IMR-90 (cell line): Measurements from ENCODE around the gene CDCA7. TPM values are rescaled to one million over a fixed set of nuclear protein-coding genes. Genes with fewer than 3 reads are reported as not detected.

Source experiments
- ATAC-seq: fragments of 200-7000 bp; cut with Tn5 transposase; 2 replicates; pipeline ENCODE4 v1.9.1; 2020; ENCODE audit warnings: low read depth, mild to moderate bottlenecking, moderate library complexity
- BruUV-seq: library from RNA; stranded (reverse); fragments of 400-500 nt; replicated peaks from 2 replicates; lab custom pipeline; 2021; lab: Mats Ljungman, UMichigan
- CTCF ChIA-PET: fragments of 300-600 bp; formaldehyde crosslinking; extraction: SDS; loops from one replicate; lab custom pipeline; 2021; ENCODE audit warnings: antibody characterized with exemption; lab: Yijun Ruan, JAX
- POLR2A ChIA-PET: fragments of 300-600 bp; sonication (Branson Sonifier 250); formaldehyde crosslinking; loops from one replicate; lab custom pipeline; 2022; ENCODE audit warnings: antibody characterized with exemption; ENCODE audit not compliant: unreplicated experiment; lab: Charles Lee
- DNase-seq: peaks from one replicate; pipeline ENCODE4 v3.0.0; 2013
- H2AFZ ChIP-seq: replicated peaks from 2 replicates; pipeline ENCODE3; 2013; ENCODE audit warnings: low read length, mild to moderate bottlenecking; ENCODE audit not compliant: poor library complexity
- H2AK5ac ChIP-seq: 2 replicates; pipeline ENCODE4 v1.6.1; 2013; ENCODE audit warnings: low read depth, low read length, inconsistent platforms
- H2AK9ac ChIP-seq: replicated peaks from 2 replicates; pipeline ENCODE3; 2013; ENCODE audit warnings: mild to moderate bottlenecking, low read depth, low read length, moderate library complexity; ENCODE audit not compliant: poor library complexity
- H2BK120ac ChIP-seq: 2 replicates; pipeline ENCODE4 v1.6.1; 2013; ENCODE audit warnings: low read depth, low read length, inconsistent platforms
- H2BK15ac ChIP-seq: 3 replicates; pipeline ENCODE4 v1.6.1; 2013; ENCODE audit warnings: low read depth, low read length, inconsistent platforms
- H2BK20ac ChIP-seq: 2 replicates; pipeline ENCODE4 v1.6.1; 2013; ENCODE audit warnings: low read depth, mild to moderate bottlenecking, inconsistent platforms, low read length, moderate library complexity
- H2BK5ac ChIP-seq: 2 replicates; pipeline ENCODE4 v1.6.1; 2013; ENCODE audit warnings: mild to moderate bottlenecking, low read depth, low read length, inconsistent platforms; ENCODE audit not compliant: poor library complexity, severe bottlenecking
- H3K14ac ChIP-seq: replicated peaks from 2 replicates; pipeline ENCODE4 v1.6.1; 2013; ENCODE audit warnings: low read depth, low read length, inconsistent platforms
- H3K18ac ChIP-seq: 2 replicates; pipeline ENCODE4 v1.6.1; 2013; ENCODE audit warnings: low read depth, low read length, control low read depth
- H3K23ac ChIP-seq: 2 replicates; pipeline ENCODE4 v1.6.1; 2013; ENCODE audit warnings: low read depth, low read length, inconsistent platforms
- H3K27ac ChIP-seq: 2 replicates; pipeline ENCODE4 v1.5.1; 2013; ENCODE audit warnings: mild to moderate bottlenecking, control low read depth, low read length; ENCODE audit not compliant: insufficient read depth
- H3K27me3 ChIP-seq: 2 replicates; pipeline ENCODE4 v1.6.1; 2013; ENCODE audit warnings: low read length; ENCODE audit not compliant: control insufficient read depth, insufficient read depth
- H3K36me3 ChIP-seq: 2 replicates; pipeline ENCODE4 v1.6.1; 2013; ENCODE audit warnings: low read length, mixed read lengths; ENCODE audit not compliant: control insufficient read depth, insufficient read depth
- H3K4ac ChIP-seq: 2 replicates; pipeline ENCODE4 v1.6.1; 2013; ENCODE audit warnings: low read depth, low read length, inconsistent platforms
- H3K4me1 ChIP-seq: 2 replicates; pipeline ENCODE4 v1.6.1; 2013; ENCODE audit warnings: low read length, mixed read lengths; ENCODE audit not compliant: control insufficient read depth, insufficient read depth
- H3K4me2 ChIP-seq: 2 replicates; pipeline ENCODE4 v1.6.1; 2013; ENCODE audit warnings: low read depth, mild to moderate bottlenecking, control low read depth, low read length, moderate library complexity
- H3K4me3 ChIP-seq: 2 replicates; pipeline ENCODE4 v1.5.1; 2013; ENCODE audit warnings: low read depth, mild to moderate bottlenecking, control low read depth, low read length, moderate library complexity; ENCODE audit not compliant: insufficient read depth
- H3K56ac ChIP-seq: 2 replicates; pipeline ENCODE4 v1.6.1; 2013; ENCODE audit warnings: low read length, inconsistent platforms; ENCODE audit not compliant: insufficient read depth; ENCODE audit errors: extremely low read depth
- H3K79me1 ChIP-seq, 2 experiments: 2 replicates each; pipeline ENCODE4 v1.6.1; 2013; ENCODE audit warnings: low read length in 2 of 2, inconsistent platforms in 1 of 2, low read depth in 1 of 2
- H3K9ac ChIP-seq: 2 replicates; pipeline ENCODE4 v1.6.1; 2013; ENCODE audit warnings: low read depth, low read length, control low read depth
- H3K9me1 ChIP-seq: 2 replicates; pipeline ENCODE4 v1.6.1; 2013; ENCODE audit warnings: low read length, inconsistent platforms; ENCODE audit not compliant: insufficient read depth
- H3K9me3 ChIP-seq: 2 replicates; pipeline ENCODE4 v1.6.1; 2013; ENCODE audit warnings: low read length; ENCODE audit not compliant: control insufficient read depth, insufficient read depth
- H4K20me1 ChIP-seq: 2 replicates; pipeline ENCODE4 v1.6.1; 2013; ENCODE audit warnings: low read length, inconsistent platforms; ENCODE audit not compliant: insufficient read depth
- H4K5ac ChIP-seq: 2 replicates; pipeline ENCODE4 v1.6.1; 2013; ENCODE audit warnings: mild to moderate bottlenecking, low read depth, low read length, control low read depth
- H4K8ac ChIP-seq, 2 experiments: 2 replicates each; pipeline ENCODE4 v1.6.1; 2013; ENCODE audit warnings: low read depth in 2 of 2, low read length in 2 of 2, control low read depth in 1 of 2, inconsistent platforms in 1 of 2
- H4K91ac ChIP-seq: 2 replicates; pipeline ENCODE4 v1.6.1; 2013; ENCODE audit warnings: low read depth, low read length, inconsistent platforms; ENCODE audit not compliant: insufficient read depth
- BHLHE40 ChIP-seq: fragments of 150-350 bp; IDR thresholded peaks from 2 replicates; pipeline ENCODE4 v1.6.1; 2016; ENCODE audit warnings: mild to moderate bottlenecking, low read depth, low read length
- CHD1 ChIP-seq: IDR thresholded peaks from 2 replicates; pipeline ENCODE4 v1.6.1; 2012; ENCODE audit warnings: low read depth, low read length, improper control_type of control experiment
- FOS ChIP-seq: fragments of 150-350 bp; IDR thresholded peaks from 2 replicates; pipeline ENCODE4 v1.6.1; 2016; ENCODE audit warnings: low read depth, low read length
- MAFK ChIP-seq: IDR thresholded peaks from 2 replicates; pipeline ENCODE4 v1.6.1; 2012; ENCODE audit warnings: low read depth, low read length, improper control_type of control experiment
- MAZ ChIP-seq: IDR thresholded peaks from 2 replicates; pipeline ENCODE4 v1.6.1; 2012; ENCODE audit warnings: low read depth, mild to moderate bottlenecking, low read length, improper control_type of control experiment, moderate library complexity, borderline replicate concordance
- MXI1 ChIP-seq: IDR thresholded peaks from 2 replicates; pipeline ENCODE4 v1.6.1; 2012; ENCODE audit warnings: low read depth, mild to moderate bottlenecking, low read length, moderate library complexity, borderline replicate concordance
- POLR2A ChIP-seq: IDR thresholded peaks from 2 replicates; pipeline ENCODE4 v1.6.1; 2012; ENCODE audit warnings: mild to moderate bottlenecking, low read depth, low read length
- RAD21 ChIP-seq: IDR thresholded peaks from 2 replicates; pipeline ENCODE4 v1.6.1; 2012; ENCODE audit warnings: low read length, improper control_type of control experiment
- RCOR1 ChIP-seq: IDR thresholded peaks from 2 replicates; pipeline ENCODE4 v1.6.1; 2012; ENCODE audit warnings: mild to moderate bottlenecking, low read length, improper control_type of control experiment; ENCODE audit not compliant: insufficient replicate concordance
- RFX5 ChIP-seq: IDR thresholded peaks from 2 replicates; pipeline ENCODE4 v1.8.0; 2012; ENCODE audit warnings: low read depth, mild to moderate bottlenecking, low read length, moderate library complexity
- WGBS, 2 experiments: methylation state at CpG; one replicate each; pipeline versions ENCODE4 v1.1.5 to v1.1.7; 2013; ENCODE audit warnings: missing lambda C conversion rate in 2 of 2; ENCODE audit not compliant: insufficient read length in 1 of 2; ENCODE audit errors: extremely low coverage in 2 of 2; 5-methylcytosine and 5-hydroxymethylcytosine counted together
- dilution Hi-C: fragments of 300-500 bp; cut with HindIII; formaldehyde crosslinking; loops from one replicate; pipeline ENCODE4 v1.14.3; 2018; ENCODE audit warnings: low sequenced_read_pairs; ENCODE audit not compliant: unreplicated experiment
- in situ Hi-C: fragments of 300-500 bp; cut with MboI; formaldehyde crosslinking; loops from 3 replicates; pipeline ENCODE4 v1.14.3; 2019; ENCODE audit warnings: low sequenced_read_pairs, inconsistent platforms, mixed read lengths
- intact Hi-C: fragments of 100-400 bp; cut with micrococcal nuclease; formaldehyde crosslinking; loops from 2 replicates; pipeline ENCODE4 v1.10.0; 2022
- polyA plus RNA-seq, 3 experiments: library from polyadenylated mRNA; depleted of rRNA; stranded (reverse); fragments of >200 nt; gene quantifications; 2 replicates each; pipeline ENCODE4 v1.2.3, GENCODE V29; 2012; ENCODE audit warnings: low replicate concordance in 1 of 3
- total RNA-seq: library from RNA; depleted of rRNA; stranded (reverse); fragments of >200 nt; gene quantifications from 2 replicates; pipeline ENCODE4 v1.2.3, GENCODE V29; 2012
- TF ChIP-seq, protein P1 (sequence below): fragments of 150-350 bp; IDR thresholded peaks from 2 replicates; pipeline ENCODE4 v1.6.1; 2016; ENCODE audit warnings: low read depth, mild to moderate bottlenecking, low read length, moderate library complexity, borderline replicate concordance
- TF ChIP-seq, protein P2 (sequence below): conservative IDR thresholded peaks from 2 replicates; pipeline ENCODE4 v1.5.1; 2012; ENCODE audit warnings: mild to moderate bottlenecking, low read depth, low read length, improper control_type of control experiment

Gene CDCA7
- total and polyA plus RNA-seq, 2 of the 4 experiments (the other 2 are of a cell fraction) = 12.0 to 18.7 TPM

DNA sequence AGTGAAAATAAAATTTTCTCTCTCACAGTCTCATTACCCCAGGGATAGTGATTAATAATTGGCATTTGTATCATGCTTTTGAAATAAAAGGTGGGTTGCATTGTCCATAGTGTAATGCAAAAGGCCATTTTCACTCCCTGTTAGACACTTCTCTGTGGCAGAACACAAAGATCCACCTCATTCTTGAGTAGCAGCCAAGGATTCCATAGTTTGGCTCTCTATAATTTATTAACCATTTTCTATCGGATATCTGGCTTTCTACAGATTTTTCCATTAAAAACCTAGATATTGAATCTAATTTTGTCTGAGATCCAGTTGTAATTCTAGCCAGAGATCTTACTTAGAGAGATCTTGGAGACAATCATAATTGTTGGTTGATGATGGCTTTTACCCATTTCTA is 39.0 kb downstream of the CDCA7 start:
- BruUV-seq = no TSS peak
- H3K79me1 ChIP-seq = no peaks in the 10 kb centered on the region

More for the DNA sequence above, 39.0 kb downstream of the CDCA7 start:
- no peak overlapping the region for H2BK5ac ChIP-seq
- ATAC-seq = no peak
- no peak overlapping the region for H3K56ac ChIP-seq
- H2AK9ac ChIP-seq = no peak overlapping the region
- intact Hi-C loops (no loop called here), in situ Hi-C loops (no loop called here), dilution Hi-C loops (no loop called here)
- no peaks in the 10 kb centered on the region for H3K4me1 ChIP-seq
- H3K27ac ChIP-seq = no peak overlapping the region
- no peak overlapping the region for H3K4me2 ChIP-seq
- H2AK5ac ChIP-seq = no peak overlapping the region
- no peaks in the 10 kb centered on the region for H3K36me3 ChIP-seq
- H2BK120ac ChIP-seq = no peak overlapping the region
- H3K4ac ChIP-seq = no peak overlapping the region
- no peak overlapping the region for H3K23ac ChIP-seq
- no peak for TF ChIP-seq MAZ
- TF ChIP-seq, protein P1, sequence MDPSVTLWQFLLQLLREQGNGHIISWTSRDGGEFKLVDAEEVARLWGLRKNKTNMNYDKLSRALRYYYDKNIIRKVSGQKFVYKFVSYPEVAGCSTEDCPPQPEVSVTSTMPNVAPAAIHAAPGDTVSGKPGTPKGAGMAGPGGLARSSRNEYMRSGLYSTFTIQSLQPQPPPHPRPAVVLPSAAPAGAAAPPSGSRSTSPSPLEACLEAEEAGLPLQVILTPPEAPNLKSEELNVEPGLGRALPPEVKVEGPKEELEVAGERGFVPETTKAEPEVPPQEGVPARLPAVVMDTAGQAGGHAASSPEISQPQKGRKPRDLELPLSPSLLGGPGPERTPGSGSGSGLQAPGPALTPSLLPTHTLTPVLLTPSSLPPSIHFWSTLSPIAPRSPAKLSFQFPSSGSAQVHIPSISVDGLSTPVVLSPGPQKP = no peak
- no peak for TF ChIP-seq FOS
- TF ChIP-seq CHD1 = no peak
- TF ChIP-seq, protein P2, sequence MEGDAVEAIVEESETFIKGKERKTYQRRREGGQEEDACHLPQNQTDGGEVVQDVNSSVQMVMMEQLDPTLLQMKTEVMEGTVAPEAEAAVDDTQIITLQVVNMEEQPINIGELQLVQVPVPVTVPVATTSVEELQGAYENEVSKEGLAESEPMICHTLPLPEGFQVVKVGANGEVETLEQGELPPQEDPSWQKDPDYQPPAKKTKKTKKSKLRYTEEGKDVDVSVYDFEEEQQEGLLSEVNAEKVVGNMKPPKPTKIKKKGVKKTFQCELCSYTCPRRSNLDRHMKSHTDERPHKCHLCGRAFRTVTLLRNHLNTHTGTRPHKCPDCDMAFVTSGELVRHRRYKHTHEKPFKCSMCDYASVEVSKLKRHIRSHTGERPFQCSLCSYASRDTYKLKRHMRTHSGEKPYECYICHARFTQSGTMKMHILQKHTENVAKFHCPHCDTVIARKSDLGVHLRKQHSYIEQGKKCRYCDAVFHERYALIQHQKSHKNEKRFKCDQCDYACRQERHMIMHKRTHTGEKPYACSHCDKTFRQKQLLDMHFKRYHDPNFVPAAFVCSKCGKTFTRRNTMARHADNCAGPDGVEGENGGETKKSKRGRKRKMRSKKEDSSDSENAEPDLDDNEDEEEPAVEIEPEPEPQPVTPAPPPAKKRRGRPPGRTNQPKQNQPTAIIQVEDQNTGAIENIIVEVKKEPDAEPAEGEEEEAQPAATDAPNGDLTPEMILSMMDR = no peak
- no peak for TF ChIP-seq MAFK
- no peak for TF ChIP-seq RFX5
- TF ChIP-seq RCOR1 = no peak
- no peak for TF ChIP-seq POLR2A
- no peak for TF ChIP-seq BHLHE40
- TF ChIP-seq RAD21 = no peak
- no peak for TF ChIP-seq MXI1
- no peak overlapping the region for H4K5ac ChIP-seq
- H4K91ac ChIP-seq = no peak overlapping the region
- H3K18ac ChIP-seq = no peak overlapping the region
- H3K9ac ChIP-seq = no peak overlapping the region
- no peak overlapping the region for H2AFZ ChIP-seq
- DNase-seq = no peak
- WGBS, 2 experiments = no CpG with 5 or more reads among the region's 1 CpG
- H4K20me1 ChIP-seq = no peaks in the 10 kb centered on the region
- no peak overlapping the region for H3K14ac ChIP-seq
- H3K4me3 ChIP-seq = no peak overlapping the region
- no peak overlapping the region for H2BK20ac ChIP-seq
- no peak overlapping the region for H4K8ac ChIP-seq
- CTCF ChIA-PET = interaction anchor here (0.7 kb wide), 1 partner anchor 9 kb away, joined by 3 read pairs; no protein-coding TSS in a partner anchor
- H2BK15ac ChIP-seq = no peak overlapping the region
- H3K9me3 ChIP-seq = no peaks in the 10 kb centered on the region
- H3K27me3 ChIP-seq = peaks cover 25% of the 10 kb centered on the region
- no peaks in the 10 kb centered on the region; the same call in 1 of the 2 replicates for H3K9me1 ChIP-seq
- POLR2A ChIA-PET = no interaction called here
